Immature natural killer cell (primary cell): Measurements from ENCODE around the gene HBEGF. TPM values are rescaled to one million over a fixed set of nuclear protein-coding genes. Genes with fewer than 3 reads are reported as not detected.

Experiments
- DNase-seq, 3 donors: peaks; one replicate each; pipeline ENCODE4 v3.0.0; 2022; ENCODE audit warnings: mixed read lengths in 1 of 3
- H3K27ac Mint-ChIP-seq, 6 donors: one replicate each; pipeline ENCODE4 v1.8.0; 2020; ENCODE audit warnings: mixed read lengths in 6 of 6, mild to moderate bottlenecking in 5 of 6, inconsistent platforms in 4 of 6, moderate library complexity in 3 of 6
- H3K27me3 Mint-ChIP-seq, 3 donors: one replicate each; pipeline ENCODE4 v1.8.0; 2020 to 2021; ENCODE audit warnings: low read depth in 3 of 3, mild to moderate bottlenecking in 3 of 3, mixed read lengths in 3 of 3, moderate library complexity in 3 of 3, inconsistent platforms in 1 of 3
- H3K36me3 Mint-ChIP-seq, 3 donors: one replicate each; pipeline ENCODE4 v1.8.0; 2020; ENCODE audit warnings: mixed read lengths in 3 of 3, inconsistent platforms in 2 of 3, mild to moderate bottlenecking in 2 of 3
- H3K4me1 Mint-ChIP-seq, 2 donors: one replicate each; pipeline ENCODE4 v1.8.0; 2020; ENCODE audit warnings: inconsistent platforms in 2 of 2, mild to moderate bottlenecking in 2 of 2, mixed read lengths in 2 of 2, moderate library complexity in 1 of 2
- H3K4me3 Mint-ChIP-seq, 5 donors: one replicate each; pipeline ENCODE4 v1.8.0; 2020; ENCODE audit warnings: mild to moderate bottlenecking in 5 of 5, mixed read lengths in 5 of 5, inconsistent platforms in 3 of 5, moderate library complexity in 3 of 5
- H3K9me3 Mint-ChIP-seq, 6 donors: one replicate each; pipeline ENCODE4 v1.8.0; 2020; ENCODE audit warnings: mild to moderate bottlenecking in 6 of 6, mixed read lengths in 6 of 6, inconsistent platforms in 4 of 6, moderate library complexity in 3 of 6
- polyA plus RNA-seq, 3 donors: library from polyadenylated mRNA; unstranded; fragments of 300-500 nt; fragmentation: Illumina TruSeq; gene quantifications; one replicate each; pipeline ENCODE4 v1.2.3, GENCODE V29; 2021

The HBEGF gene
- polyA plus RNA-seq, 3 donors from 2014 or later: 0.80 to 2.2 TPM; not detected in 1

GRCh38 chr5:140321796-140322195 is 24.6 kb downstream of the HBEGF start:
- Mint-ChIP-seq H3K36me3 (peaks cover 0 to 3% (median 0%) of the 10 kb centered on the region in 3 donors), H3K4me3 (no peak overlapping the region), H3K27me3 (peaks cover 0 to 4% (median 2%) of the 10 kb centered on the region in 3 donors), H3K27ac (no peak overlapping the region), H3K4me1 (no peaks in the 10 kb centered on the region), H3K9me3 (no peaks in the 10 kb centered on the region)
- DNase-seq: no peak

DNA sequence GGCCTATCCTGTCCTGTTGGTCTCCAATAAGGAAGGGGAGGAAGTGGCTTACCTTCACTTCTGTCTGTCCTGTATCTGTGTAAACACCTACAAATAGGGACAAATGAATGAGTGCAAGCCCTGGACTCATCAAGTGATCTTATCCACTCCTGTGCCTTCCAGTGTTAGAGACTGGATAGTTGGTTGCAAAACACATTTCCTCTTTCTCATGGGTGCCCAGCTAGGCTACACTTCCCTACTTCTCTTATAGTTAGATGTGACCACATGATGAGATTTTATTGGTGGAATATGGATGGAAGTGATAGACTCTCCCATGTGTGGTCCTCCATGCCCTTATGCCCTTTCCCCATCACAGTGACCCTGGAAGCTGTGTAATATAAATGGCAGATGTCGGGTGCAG is 26.6 kb downstream of the HBEGF start:
- no peak overlapping the region for H3K27ac Mint-ChIP-seq
- no peak for DNase-seq
- H3K36me3 Mint-ChIP-seq: peaks cover 0 to 3% (median 0%) of the 10 kb centered on the region in 3 donors
- no peaks in the 10 kb centered on the region for H3K4me1 Mint-ChIP-seq
- H3K27me3 Mint-ChIP-seq: peaks cover 0 to 4% (median 2%) of the 10 kb centered on the region in 3 donors
- H3K9me3 Mint-ChIP-seq: no peaks in the 10 kb centered on the region
- H3K4me3 Mint-ChIP-seq: no peak overlapping the region

DNA sequence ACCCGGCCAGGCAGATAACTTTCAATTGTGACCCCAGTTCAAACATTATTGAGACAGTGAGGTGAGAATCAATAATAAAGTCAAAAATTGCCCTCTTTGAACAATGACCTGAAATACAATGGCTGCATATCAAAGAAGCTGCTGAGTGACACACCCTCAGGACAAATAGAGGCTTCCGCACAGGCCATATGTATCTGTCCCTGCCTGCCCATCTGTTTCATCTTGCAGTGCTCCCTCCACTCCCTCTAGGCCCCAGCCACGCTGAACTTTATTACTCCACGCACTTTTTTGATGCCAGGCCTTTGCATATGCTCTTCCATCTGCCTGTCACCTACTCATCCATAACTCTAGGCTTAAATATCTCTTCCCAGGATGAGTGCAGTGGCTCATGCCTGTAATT is 27.6 kb downstream of the HBEGF start:
- peaks cover 0 to 4% (median 2%) of the 10 kb centered on the region in 3 donors for H3K27me3 Mint-ChIP-seq
- no peaks in the 10 kb centered on the region for H3K4me1 Mint-ChIP-seq
- no peak overlapping the region for H3K27ac Mint-ChIP-seq
- no peak overlapping the region for H3K4me3 Mint-ChIP-seq
- no peak for DNase-seq
- no peaks in the 10 kb centered on the region for H3K9me3 Mint-ChIP-seq
- H3K36me3 Mint-ChIP-seq: peaks cover 0 to 3% (median 0%) of the 10 kb centered on the region in 3 donors

GRCh38 chr5:140317859-140318258 is 28.5 kb downstream of the HBEGF start:
- Mint-ChIP-seq H3K27ac (no peak overlapping the region), H3K4me3 (no peak overlapping the region), H3K9me3 (no peaks in the 10 kb centered on the region), H3K4me1 (no peaks in the 10 kb centered on the region), H3K36me3 (peaks cover 0 to 3% (median 0%) of the 10 kb centered on the region in 3 donors), H3K27me3 (peaks cover 0 to 4% (median 2%) of the 10 kb centered on the region in 3 donors)
- no peak for DNase-seq

- DNase-seq: no peak
- Mint-ChIP-seq H3K36me3 (no peaks in the 10 kb centered on the region), H3K27ac (no peak overlapping the region), H3K9me3 (no peaks in the 10 kb centered on the region), H3K27me3 (peaks cover 0 to 4% (median 2%) of the 10 kb centered on the region in 3 donors), H3K4me3 (no peak overlapping the region), H3K4me1 (no peaks in the 10 kb centered on the region)
Measured at GRCh38 chr5:140312791-140313189, 33.6 kb downstream of the HBEGF start.

DNA sequence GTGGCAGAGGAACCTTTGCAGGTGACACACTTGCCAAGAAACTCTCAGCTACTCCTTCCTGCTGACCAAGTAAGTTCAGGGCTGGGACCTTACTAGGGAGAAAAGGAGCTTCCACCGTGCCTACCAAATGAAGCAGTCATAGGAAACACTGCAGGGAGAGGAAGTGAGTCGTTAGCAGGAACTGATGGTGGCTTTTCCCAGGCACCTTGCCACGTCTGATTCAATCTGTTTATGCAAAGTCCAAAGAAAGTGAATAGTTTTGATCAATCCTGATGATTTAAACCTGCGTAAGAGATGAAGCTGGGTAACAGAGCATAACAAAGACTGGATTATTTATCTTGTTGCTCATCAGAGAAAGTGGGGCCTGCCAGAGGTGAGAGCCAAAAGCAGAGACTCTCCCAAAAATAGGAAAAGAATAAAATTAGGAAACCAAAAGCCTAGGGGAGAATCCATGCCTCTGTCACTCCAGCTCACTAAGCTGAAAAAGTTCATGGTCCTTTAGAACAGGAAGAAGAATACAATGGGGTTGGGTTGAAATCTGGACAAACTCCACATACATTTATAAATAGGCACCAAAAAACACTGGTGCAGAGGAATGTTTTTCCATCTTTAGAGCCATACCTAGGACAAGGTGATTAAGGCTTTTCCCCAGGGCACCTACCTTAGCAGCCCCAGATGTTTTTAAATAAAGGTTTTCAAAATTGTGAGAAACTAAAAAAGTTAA is 34.2 kb downstream of the HBEGF start:
- H3K27me3 Mint-ChIP-seq: peaks cover 0 to 2% (median 2%) of the 10 kb centered on the region in 3 donors
- no peaks in the 10 kb centered on the region for H3K36me3 Mint-ChIP-seq
- H3K4me1 Mint-ChIP-seq: no peaks in the 10 kb centered on the region
- no peak for DNase-seq
- H3K9me3 Mint-ChIP-seq: no peaks in the 10 kb centered on the region
- H3K27ac Mint-ChIP-seq: no peak overlapping the region
- H3K4me3 Mint-ChIP-seq: no peak overlapping the region

- H3K4me1 Mint-ChIP-seq: no peaks in the 10 kb centered on the region
- peaks cover 0 to 4% (median 2%) of the 10 kb centered on the region in 3 donors for H3K27me3 Mint-ChIP-seq
- no peak for DNase-seq
- H3K9me3 Mint-ChIP-seq: no peaks in the 10 kb centered on the region
- H3K36me3 Mint-ChIP-seq: no peaks in the 10 kb centered on the region
- H3K4me3 Mint-ChIP-seq: no peak overlapping the region
- no peak overlapping the region for H3K27ac Mint-ChIP-seq
Measured at GRCh38 chr5:140311011-140311467, 35.4 kb downstream of the HBEGF start.

DNA sequence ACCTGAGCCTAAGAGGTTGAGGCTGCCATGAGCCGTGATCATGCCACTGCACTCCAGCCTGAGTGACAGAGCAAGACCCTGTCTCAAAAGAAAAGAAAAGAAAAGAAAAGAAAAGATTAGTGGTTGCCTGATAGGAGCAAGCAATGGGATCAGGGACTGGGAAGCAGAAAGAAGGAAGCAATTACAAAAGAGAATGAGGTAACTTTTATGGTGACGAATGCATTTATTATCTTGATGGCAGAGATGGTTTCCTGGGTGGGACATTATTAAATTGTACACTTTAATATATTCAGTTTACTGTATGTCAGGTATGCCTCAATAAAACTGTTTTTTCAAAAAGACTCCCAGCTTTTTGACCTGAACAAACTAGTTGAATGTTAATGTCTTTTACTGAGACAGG is 36.0 kb downstream of the HBEGF start:
- Mint-ChIP-seq H3K36me3 (no peaks in the 10 kb centered on the region), H3K27ac (no peak overlapping the region), H3K4me1 (no peaks in the 10 kb centered on the region), H3K9me3 (no peaks in the 10 kb centered on the region), H3K27me3 (peaks cover 0 to 4% (median 2%) of the 10 kb centered on the region in 3 donors), H3K4me3 (no peak overlapping the region)
- DNase-seq: no peak

DNA sequence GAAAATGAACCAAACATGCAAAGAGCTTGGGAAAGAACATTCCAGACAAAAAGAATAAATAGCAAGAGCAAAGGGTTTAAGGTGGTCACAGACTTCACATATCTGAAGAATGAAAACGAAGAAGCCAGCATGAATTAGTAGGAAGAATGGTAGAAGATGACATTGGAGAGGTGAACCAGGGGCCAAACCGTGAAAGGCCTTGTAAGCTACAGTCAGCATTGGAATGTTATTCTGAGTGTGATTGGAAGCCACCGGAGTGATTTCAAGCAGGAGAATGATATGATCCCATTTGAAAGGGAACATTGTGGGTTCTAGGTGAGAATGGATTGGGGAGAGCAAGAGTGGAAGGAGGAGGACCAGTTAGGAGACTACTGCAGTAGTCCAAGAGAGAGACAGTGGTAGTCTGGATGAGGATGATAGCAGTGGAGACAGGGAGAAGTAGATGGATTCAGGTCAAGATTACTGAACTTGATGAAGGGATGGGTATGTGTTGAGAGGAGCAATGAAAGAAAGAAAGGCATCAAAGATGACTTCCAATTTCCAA is 36.6 kb downstream of the HBEGF start:
- peaks cover 0 to 4% (median 2%) of the 10 kb centered on the region in 3 donors for H3K27me3 Mint-ChIP-seq
- H3K36me3 Mint-ChIP-seq: no peaks in the 10 kb centered on the region
- no peak for DNase-seq
- no peaks in the 10 kb centered on the region for H3K4me1 Mint-ChIP-seq
- no peak overlapping the region for H3K4me3 Mint-ChIP-seq
- H3K9me3 Mint-ChIP-seq: no peaks in the 10 kb centered on the region
- H3K27ac Mint-ChIP-seq: no peak overlapping the region

DNA sequence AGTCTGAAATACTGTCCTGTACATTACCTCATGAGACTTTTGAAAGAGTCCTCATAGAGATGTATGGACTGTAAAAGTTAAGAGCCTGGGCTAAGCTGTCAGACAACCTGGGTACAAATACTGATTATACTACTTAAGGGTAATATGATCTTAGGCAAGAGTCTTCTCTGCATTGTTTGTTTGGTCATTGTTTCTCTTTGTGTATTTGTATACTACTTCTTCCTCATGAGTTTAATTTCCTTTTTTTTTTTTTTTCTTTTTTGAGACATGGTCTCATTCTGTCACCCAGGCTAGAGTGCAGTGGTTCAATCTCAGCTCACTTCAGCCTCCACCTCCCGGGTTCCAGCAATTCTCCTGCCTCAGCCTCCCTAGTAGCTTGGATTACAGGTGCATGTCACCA is 40.9 kb downstream of the HBEGF start:
- Mint-ChIP-seq H3K27me3 (peaks cover 3 to 7% (median 6%) of the 10 kb centered on the region in 3 donors), H3K27ac (no peak overlapping the region), H3K9me3 (no peaks in the 10 kb centered on the region), H3K36me3 (peaks cover 0 to 2% (median 0%) of the 10 kb centered on the region in 3 donors), H3K4me1 (peaks cover 16 to 28% of the 10 kb centered on the region in 2 donors), H3K4me3 (no peak overlapping the region)
- no peak for DNase-seq

DNA sequence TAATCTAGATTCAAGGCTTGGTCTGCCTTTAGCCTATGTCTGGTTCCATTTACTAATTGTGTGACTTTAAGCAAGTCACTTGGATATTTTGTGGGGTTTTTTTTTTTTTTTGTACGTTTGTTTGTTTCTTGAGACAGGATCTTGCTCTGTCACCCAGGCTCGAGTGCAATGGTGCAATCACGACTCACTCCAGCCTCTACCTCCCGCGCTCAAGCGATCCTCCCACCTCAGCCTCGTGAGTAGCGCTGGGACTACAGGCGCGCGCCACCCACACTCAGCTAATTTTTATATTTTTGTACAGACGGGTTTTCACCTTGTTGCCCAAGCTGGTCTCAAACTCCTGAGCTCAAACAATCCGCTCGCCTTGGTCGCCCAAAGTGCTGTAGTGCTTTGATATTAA is 42.4 kb downstream of the HBEGF start:
- no peak overlapping the region for H3K4me3 Mint-ChIP-seq
- H3K9me3 Mint-ChIP-seq: no peaks in the 10 kb centered on the region
- peaks cover 16 to 28% of the 10 kb centered on the region in 2 donors for H3K4me1 Mint-ChIP-seq
- no peak for DNase-seq
- H3K36me3 Mint-ChIP-seq: peaks cover 0 to 7% (median 7%) of the 10 kb centered on the region in 3 donors
- no peak overlapping the region for H3K27ac Mint-ChIP-seq
- peaks cover 3 to 7% (median 6%) of the 10 kb centered on the region in 3 donors for H3K27me3 Mint-ChIP-seq

DNA sequence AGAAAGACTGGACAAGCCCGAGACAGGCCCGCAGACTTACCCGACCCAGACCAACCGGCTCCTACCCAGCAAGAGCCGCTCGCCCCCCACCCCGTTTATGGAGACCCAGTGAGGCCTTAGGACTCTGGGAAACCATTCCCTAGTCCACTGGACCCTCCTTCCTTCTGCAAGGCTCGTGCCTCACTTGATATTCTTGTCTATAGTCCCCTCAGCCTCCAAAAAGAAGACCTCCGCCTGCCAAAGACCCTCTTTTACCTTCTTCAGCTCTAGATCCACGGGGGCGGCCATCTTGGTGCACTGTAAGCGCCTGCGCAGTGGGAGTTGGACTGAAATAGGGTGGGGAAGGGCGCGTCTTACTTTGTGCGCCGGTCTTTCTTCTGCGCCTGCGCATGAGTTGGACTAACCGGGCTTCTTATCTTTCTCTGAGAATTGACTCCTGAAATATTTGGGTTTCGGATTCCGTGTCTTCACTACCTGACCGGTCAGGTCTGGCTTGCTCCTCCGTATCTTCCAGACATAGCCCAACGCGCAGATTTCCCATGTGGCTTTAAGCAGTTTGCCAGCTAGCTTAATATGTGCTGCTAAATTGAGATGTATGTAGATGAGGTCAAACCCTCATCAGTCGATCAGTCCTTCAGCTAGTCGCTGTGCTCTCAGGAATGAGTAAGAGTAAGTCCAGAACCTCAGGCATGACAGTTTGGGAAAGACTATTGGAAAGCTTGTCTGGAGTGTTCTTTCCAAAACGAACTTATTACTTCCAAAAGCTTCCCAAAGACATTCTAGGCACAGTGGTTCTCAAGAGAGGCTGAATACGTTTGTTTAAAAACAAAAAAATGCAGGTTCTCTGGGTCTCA is 43.4 kb downstream of the HBEGF start, which contains the start of gene PFDN1:
Gene PFDN1 (minus strand): TSS at position 316 of the 854 bp plus-strand sequence. CDS start 28 bp downstream, at position 288.
- Mint-ChIP-seq H3K4me3 (peak within 1 kb of the TSS; percentile 93 to 99 (median 99)), H3K9me3 (no peaks in the 10 kb centered on the region), H3K4me1 (peaks cover 16 to 28% of the 10 kb centered on the region in 2 donors), H3K27ac (peak within 1 kb of the TSS; percentile 93 to 97 (median 95)), H3K27me3 (peaks cover 3 to 7% (median 6%) of the 10 kb centered on the region in 3 donors), H3K36me3 (peaks cover 0 to 12% (median 12%) of the 10 kb centered on the region in 3 donors)
- DNase-seq: peak; percentile 88 to 92 (median 91)

DNA sequence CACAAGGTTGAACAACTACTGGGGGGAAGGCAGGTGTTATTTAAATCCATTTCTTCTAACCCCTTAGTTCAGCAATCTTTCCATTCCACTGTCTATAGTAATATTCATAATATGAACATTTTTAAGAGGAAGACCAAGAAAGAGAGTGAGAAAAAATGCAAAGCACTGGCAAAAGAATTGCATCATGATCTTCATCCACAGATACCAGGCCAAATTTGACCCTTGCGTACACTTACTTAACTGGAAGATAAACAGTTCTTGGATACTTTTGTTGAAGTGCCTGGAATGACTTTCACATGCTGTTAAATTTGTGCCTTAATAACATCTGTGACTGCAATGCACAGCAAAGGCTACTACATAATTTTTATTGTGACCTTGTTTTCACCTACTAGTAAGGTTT is 45.3 kb downstream of the HBEGF start:
- H3K27ac Mint-ChIP-seq: no peak overlapping the region

More for the DNA sequence above, 45.3 kb downstream of the HBEGF start:
- Mint-ChIP-seq H3K4me1 (peaks cover 19 to 34% of the 10 kb centered on the region in 2 donors), H3K27me3 (peaks cover 3 to 7% (median 4%) of the 10 kb centered on the region in 3 donors), H3K9me3 (no peaks in the 10 kb centered on the region), H3K4me3 (peak overlapping the region in 4 of 5 donors; percentile 10 to 99 (median 52)), H3K36me3 (peaks cover 0 to 17% (median 13%) of the 10 kb centered on the region in 3 donors)
- no peak for DNase-seq
